Measurements from ENCODE around the gene MOSMO.
"Not testable (repeated sequence)": the region's sequence is repeated elsewhere in the genome, so short reads cannot be mapped to it uniquely, and the experiment has no call there.

DNA sequence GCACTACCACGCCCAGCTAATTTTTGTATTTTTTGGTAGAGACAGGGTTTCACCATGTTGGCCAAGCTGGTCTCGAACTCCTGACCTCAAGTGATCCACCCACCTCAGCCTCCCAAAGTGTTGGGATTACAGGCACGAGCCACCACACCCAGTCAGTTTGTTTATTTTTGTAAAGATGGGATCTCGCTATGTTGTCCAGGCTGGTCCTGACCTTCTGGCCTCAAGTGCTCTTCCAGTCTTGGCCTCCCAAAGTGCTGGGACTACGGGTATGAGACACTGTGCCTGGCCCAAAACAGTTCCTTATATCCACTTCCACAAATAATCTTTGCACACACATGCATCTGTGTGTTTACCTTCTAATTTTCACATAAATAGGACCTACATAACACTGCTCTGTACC, 103.7 kb downstream of the MOSMO start:
- TF ChIP-seq POLR2A (IDR thresholded peaks at IDR 0.05; ENCODE audit: low read length); GATA1 (IDR thresholded peaks at IDR 0.05; ENCODE audit: low read depth, low read length): not testable (repeated sequence)
